Erythroblast (primary cell): ENCODE results near the gene PRRT3.

Experiments used
- GATA1 ChIP-seq: IDR thresholded peaks from 2 replicates; pipeline ENCODE4 v1.6.1; 2011; ENCODE audit warnings: low read depth, mild to moderate bottlenecking, control low read depth, low read length, moderate library complexity
- POLR2A ChIP-seq: IDR thresholded peaks from 2 replicates; pipeline ENCODE4 v1.6.1; 2011; ENCODE audit warnings: mild to moderate bottlenecking, low read length

- TF ChIP-seq POLR2A = no peak
- TF ChIP-seq GATA1 = no peak
These were observed 14.5 kb downstream of the PRRT3 start for GRCh38 chr3:9937486-9938238.
